ENCODE data around the gene AP1M1. TPM values are rescaled to one million over a fixed set of nuclear protein-coding genes. Genes with fewer than 3 reads are reported as not detected.

The AP1M1 gene
- total RNA-seq, 1 experiment from 2014 or later = 98.0 TPM

DNA sequence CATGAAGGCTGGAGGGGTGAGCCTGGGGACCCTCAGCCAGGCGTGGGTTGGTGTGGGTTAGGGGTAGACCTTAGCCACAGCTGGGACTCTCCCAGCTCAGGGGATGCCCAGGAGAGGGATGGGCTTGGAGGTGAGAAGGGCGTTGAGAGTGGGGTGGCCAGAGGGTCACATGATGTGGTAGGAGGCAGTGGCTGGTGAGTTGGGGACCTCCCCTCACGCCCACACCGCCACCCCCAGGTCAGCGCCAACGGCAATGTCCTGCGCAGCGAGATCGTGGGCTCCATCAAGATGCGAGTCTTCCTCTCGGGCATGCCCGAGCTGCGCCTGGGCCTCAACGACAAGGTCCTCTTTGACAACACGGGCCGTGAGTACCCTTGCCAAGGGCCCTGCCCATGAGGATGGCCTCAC, 28.5 kb downstream of the AP1M1 start:
- ChIA-PET CTCF (no interaction called here), POLR2A (no interaction called here)
- TF ChIP-seq, protein P1, sequence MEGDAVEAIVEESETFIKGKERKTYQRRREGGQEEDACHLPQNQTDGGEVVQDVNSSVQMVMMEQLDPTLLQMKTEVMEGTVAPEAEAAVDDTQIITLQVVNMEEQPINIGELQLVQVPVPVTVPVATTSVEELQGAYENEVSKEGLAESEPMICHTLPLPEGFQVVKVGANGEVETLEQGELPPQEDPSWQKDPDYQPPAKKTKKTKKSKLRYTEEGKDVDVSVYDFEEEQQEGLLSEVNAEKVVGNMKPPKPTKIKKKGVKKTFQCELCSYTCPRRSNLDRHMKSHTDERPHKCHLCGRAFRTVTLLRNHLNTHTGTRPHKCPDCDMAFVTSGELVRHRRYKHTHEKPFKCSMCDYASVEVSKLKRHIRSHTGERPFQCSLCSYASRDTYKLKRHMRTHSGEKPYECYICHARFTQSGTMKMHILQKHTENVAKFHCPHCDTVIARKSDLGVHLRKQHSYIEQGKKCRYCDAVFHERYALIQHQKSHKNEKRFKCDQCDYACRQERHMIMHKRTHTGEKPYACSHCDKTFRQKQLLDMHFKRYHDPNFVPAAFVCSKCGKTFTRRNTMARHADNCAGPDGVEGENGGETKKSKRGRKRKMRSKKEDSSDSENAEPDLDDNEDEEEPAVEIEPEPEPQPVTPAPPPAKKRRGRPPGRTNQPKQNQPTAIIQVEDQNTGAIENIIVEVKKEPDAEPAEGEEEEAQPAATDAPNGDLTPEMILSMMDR (IDR thresholded peaks at IDR 0.05; ENCODE audit: insufficient read depth in 1 of 2, low read depth in 1 of 2, low read length in 1 of 2, severe bottlenecking in 1 of 2, unreplicated experiment in 1 of 2) = no peak
- no peak overlapping the region for H3K4me3 ChIP-seq (ENCODE audit: low read depth, low read length)
- no peaks in the 10 kb centered on the region for H3K4me1 ChIP-seq
- H3K27me3 ChIP-seq (replicated peaks; ENCODE audit: control insufficient read depth, insufficient read depth, low read length) = no peaks in the 10 kb centered on the region
- no TSS peak for BruUV-seq (replicated peaks)
- H3K9me3 ChIP-seq = peaks cover 7% of the 10 kb centered on the region
- peaks cover 8% of the 10 kb centered on the region for H3K36me3 ChIP-seq (ENCODE audit: control insufficient read depth, insufficient read depth, low read length)
- no peak for DNase-seq
- H3K9me3 Mint-ChIP-seq (ENCODE audit: unreplicated experiment) = no peaks in the 10 kb centered on the region
- intact Hi-C loops (cut with micrococcal nuclease; ENCODE audit: unreplicated experiment) = no loop called here
- no peak overlapping the region for H3K27ac Mint-ChIP-seq (ENCODE audit: unreplicated experiment)
- H3K27me3 Mint-ChIP-seq (ENCODE audit: insufficient read depth, unreplicated experiment) = no peaks in the 10 kb centered on the region
- H3K4me1 Mint-ChIP-seq (ENCODE audit: low read depth, unreplicated experiment) = no peaks in the 10 kb centered on the region
- peaks cover 41% of the 10 kb centered on the region for H3K36me3 Mint-ChIP-seq (ENCODE audit: insufficient read depth, unreplicated experiment)
- no peak overlapping the region for H3K4me3 Mint-ChIP-seq (ENCODE audit: unreplicated experiment)

DNA sequence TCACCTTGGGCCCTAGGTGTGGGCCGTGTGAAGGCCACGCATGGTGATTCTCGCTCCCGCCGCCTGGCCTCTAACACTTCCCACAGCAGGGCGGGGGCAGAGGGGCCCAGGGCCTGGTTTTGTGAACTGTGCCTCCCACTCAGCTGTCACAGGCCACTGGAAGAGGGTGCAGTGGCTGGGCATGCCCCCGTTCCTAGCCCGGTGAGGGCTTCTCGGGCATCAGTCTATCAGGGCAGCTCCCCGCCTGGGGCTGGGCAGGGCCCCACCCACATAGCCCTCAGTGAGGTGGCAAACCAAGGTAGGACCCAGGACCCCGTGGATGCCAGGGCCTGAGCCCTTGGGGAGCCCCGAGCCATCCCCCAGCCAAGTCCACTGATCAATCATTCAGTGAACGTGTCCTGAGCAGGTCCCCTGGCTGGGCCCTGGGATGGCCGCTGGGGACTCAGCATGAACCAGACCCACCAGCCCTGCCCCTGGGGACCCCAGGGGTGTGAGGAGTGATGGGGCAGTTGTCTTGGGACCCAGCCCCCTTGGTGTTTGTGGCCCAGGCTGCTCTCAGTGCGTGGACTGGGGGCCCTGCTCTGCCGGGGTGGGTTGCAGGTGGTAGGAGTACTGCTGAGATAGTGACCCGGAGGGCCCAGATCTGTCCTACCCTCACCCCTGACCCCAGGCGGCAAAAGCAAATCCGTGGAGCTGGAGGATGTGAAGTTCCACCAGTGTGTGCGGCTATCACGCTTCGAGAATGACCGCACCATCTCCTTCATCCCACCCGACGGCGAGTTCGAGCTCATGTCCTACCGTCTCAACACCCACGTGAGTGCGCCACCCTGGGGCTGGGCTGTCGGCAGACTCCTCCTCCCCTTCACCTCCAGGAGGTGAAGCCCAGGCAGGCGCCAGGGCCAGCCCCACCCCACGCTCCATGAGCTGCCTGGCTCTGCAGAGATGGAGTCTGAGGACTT, 29.4 kb downstream of the AP1M1 start:
- POLR2A ChIA-PET = no interaction called here

DNA sequence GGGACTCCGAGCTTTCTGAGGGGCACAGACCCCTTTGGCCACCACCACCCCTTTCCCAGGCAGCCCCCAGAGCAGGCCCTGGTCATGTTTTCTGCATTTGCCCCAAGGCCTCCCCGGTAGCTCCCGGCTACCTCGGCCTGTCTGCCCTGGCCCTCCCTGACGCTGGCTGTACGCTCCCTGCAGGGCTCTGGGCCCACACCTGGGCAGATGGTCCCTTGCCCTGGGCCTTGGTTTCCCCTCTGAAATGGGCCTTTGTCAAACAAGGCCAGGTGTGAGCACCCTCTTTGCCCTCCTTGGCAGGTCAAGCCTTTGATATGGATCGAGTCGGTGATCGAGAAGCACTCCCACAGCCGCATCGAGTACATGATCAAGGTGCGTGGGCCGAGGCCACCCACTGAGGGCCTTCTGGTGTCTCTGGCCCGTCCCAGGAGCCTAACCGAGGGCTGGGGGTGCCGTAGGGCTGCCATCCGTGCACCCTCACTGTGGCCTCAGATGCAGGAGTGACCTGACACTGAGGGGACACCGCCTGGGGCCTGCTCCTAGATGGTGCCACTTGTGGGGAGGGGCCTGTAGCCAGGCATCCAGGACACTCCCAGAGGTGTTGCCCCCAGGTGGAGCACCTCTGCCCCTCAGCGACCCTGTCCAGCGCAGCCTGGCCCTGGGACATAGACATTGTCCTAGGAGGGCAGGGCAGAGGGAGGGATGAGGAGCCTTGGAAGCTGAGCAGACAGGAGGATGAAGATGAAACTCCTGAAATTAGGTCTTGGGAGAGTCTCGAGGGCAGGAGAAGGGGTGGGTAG, 30.3 kb downstream of the AP1M1 start:
- peaks cover 38% of the 10 kb centered on the region for H3K36me3 Mint-ChIP-seq (ENCODE audit: insufficient read depth, unreplicated experiment)
- no peaks in the 10 kb centered on the region for H3K9me3 ChIP-seq
- no TSS peak for BruUV-seq (replicated peaks)
- H3K36me3 ChIP-seq (ENCODE audit: control insufficient read depth, insufficient read depth, low read length) = peaks cover 8% of the 10 kb centered on the region
- TF ChIP-seq, protein P1 (IDR thresholded peaks at IDR 0.05; ENCODE audit: insufficient read depth in 1 of 2, low read depth in 1 of 2, low read length in 1 of 2, severe bottlenecking in 1 of 2, unreplicated experiment in 1 of 2) = no peak
- CTCF ChIA-PET = no interaction called here
- POLR2A ChIA-PET = no interaction called here
- no peaks in the 10 kb centered on the region for H3K4me1 ChIP-seq
- H3K4me3 Mint-ChIP-seq (ENCODE audit: unreplicated experiment) = no peak overlapping the region
- no peaks in the 10 kb centered on the region for H3K4me1 Mint-ChIP-seq (ENCODE audit: low read depth, unreplicated experiment)
- no peaks in the 10 kb centered on the region for H3K27me3 Mint-ChIP-seq (ENCODE audit: insufficient read depth, unreplicated experiment)
- no peak overlapping the region for H3K4me3 ChIP-seq (ENCODE audit: low read depth, low read length)
- H3K27ac Mint-ChIP-seq (ENCODE audit: unreplicated experiment) = no peak overlapping the region
- H3K27me3 ChIP-seq (replicated peaks; ENCODE audit: control insufficient read depth, insufficient read depth, low read length) = no peaks in the 10 kb centered on the region
- DNase-seq = no peak
- intact Hi-C loops (cut with micrococcal nuclease; ENCODE audit: unreplicated experiment) = no loop called here
- H3K9me3 Mint-ChIP-seq (ENCODE audit: unreplicated experiment) = no peaks in the 10 kb centered on the region

More for the DNA sequence above, 29.4 kb downstream of the AP1M1 start:
- DNase-seq = no peak
- intact Hi-C loops (cut with micrococcal nuclease; ENCODE audit: unreplicated experiment) = no loop called here
- no peaks in the 10 kb centered on the region for H3K4me1 ChIP-seq
- no peaks in the 10 kb centered on the region for H3K27me3 ChIP-seq (replicated peaks; ENCODE audit: control insufficient read depth, insufficient read depth, low read length)
- no peaks in the 10 kb centered on the region for H3K9me3 ChIP-seq
- no peaks in the 10 kb centered on the region for H3K4me1 Mint-ChIP-seq (ENCODE audit: low read depth, unreplicated experiment)
- TF ChIP-seq, protein P1 (IDR thresholded peaks at IDR 0.05; ENCODE audit: insufficient read depth in 1 of 2, low read depth in 1 of 2, low read length in 1 of 2, severe bottlenecking in 1 of 2, unreplicated experiment in 1 of 2) = no peak
- no peak overlapping the region for H3K4me3 Mint-ChIP-seq (ENCODE audit: unreplicated experiment)
- peaks cover 39% of the 10 kb centered on the region for H3K36me3 Mint-ChIP-seq (ENCODE audit: insufficient read depth, unreplicated experiment)
- no peak overlapping the region for H3K27ac Mint-ChIP-seq (ENCODE audit: unreplicated experiment)
- BruUV-seq (replicated peaks) = no TSS peak
- H3K36me3 ChIP-seq (ENCODE audit: control insufficient read depth, insufficient read depth, low read length) = peaks cover 8% of the 10 kb centered on the region
- H3K27me3 Mint-ChIP-seq (ENCODE audit: insufficient read depth, unreplicated experiment) = no peaks in the 10 kb centered on the region
- CTCF ChIA-PET = no interaction called here
- no peaks in the 10 kb centered on the region for H3K9me3 Mint-ChIP-seq (ENCODE audit: unreplicated experiment)
- H3K4me3 ChIP-seq (ENCODE audit: low read depth, low read length) = no peak overlapping the region
